Astrocyte of the cerebellum (primary cell): ENCODE measurements around the gene EED.

ENCODE experiments used
- DNase-seq: peaks from one replicate; pipeline ENCODE4 v3.0.0-alpha.2; 2011; ENCODE audit warnings: low read depth
- H3K4me3 ChIP-seq: 2 replicates; pipeline ENCODE4 v1.5.1; 2011; ENCODE audit warnings: mild to moderate bottlenecking, low read depth, low read length, moderate library complexity
- in situ Hi-C: cut with HindIII; loops from 2 replicates; pipeline ENCODE4 v1.10.0; 2017; ENCODE audit warnings: low sequenced_read_pairs
- TF ChIP-seq, protein P1 (sequence below): IDR thresholded peaks from 2 replicates; pipeline ENCODE4 v1.5.1; 2012; ENCODE audit warnings: low read length, low read depth, moderate library complexity, mild to moderate bottlenecking; ENCODE audit errors: missing control alignments

Gene EED

DNA sequence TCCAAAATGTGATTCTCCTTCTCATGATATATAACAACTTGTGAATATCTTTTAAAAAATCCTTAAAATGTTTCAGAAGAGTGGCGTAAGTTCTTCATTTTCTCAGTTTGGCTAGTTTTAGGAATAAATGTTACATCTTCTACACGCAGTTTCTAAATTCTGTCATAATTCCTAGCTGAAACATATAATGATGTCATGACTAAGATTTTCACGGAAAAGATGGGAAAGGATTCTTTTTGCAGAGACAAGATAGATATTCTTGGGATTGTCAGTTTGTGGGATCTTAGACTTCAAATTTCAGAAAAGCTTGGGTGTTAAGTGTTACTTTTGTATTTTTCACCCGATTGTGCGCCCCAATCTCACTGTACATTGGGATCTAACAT is 1.7 kb downstream of the EED start:
- TF ChIP-seq, protein P1, sequence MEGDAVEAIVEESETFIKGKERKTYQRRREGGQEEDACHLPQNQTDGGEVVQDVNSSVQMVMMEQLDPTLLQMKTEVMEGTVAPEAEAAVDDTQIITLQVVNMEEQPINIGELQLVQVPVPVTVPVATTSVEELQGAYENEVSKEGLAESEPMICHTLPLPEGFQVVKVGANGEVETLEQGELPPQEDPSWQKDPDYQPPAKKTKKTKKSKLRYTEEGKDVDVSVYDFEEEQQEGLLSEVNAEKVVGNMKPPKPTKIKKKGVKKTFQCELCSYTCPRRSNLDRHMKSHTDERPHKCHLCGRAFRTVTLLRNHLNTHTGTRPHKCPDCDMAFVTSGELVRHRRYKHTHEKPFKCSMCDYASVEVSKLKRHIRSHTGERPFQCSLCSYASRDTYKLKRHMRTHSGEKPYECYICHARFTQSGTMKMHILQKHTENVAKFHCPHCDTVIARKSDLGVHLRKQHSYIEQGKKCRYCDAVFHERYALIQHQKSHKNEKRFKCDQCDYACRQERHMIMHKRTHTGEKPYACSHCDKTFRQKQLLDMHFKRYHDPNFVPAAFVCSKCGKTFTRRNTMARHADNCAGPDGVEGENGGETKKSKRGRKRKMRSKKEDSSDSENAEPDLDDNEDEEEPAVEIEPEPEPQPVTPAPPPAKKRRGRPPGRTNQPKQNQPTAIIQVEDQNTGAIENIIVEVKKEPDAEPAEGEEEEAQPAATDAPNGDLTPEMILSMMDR: no peak
- in situ Hi-C loops: no loop called here
- DNase-seq: no peak
- H3K4me3 ChIP-seq: peak overlapping the region; percentile 81

- in situ Hi-C loops: no loop called here
- TF ChIP-seq, protein P1: no peak
- DNase-seq: no peak
- no peak overlapping the region for H3K4me3 ChIP-seq
Observed at GRCh38 chr11:86247608-86248007, 3.1 kb downstream of the EED start.

- DNase-seq: no peak
- TF ChIP-seq, protein P1: no peak
- in situ Hi-C loops: no loop called here
- H3K4me3 ChIP-seq: no peak overlapping the region
Observed at GRCh38 chr11:86248609-86249008, 4.1 kb downstream of the EED start.

- DNase-seq: no peak
- in situ Hi-C loops: no loop called here
- H3K4me3 ChIP-seq: no peak overlapping the region
- TF ChIP-seq, protein P1: no peak
Observed at GRCh38 chr11:86249307-86250098, 5.0 kb downstream of the EED start.

DNA sequence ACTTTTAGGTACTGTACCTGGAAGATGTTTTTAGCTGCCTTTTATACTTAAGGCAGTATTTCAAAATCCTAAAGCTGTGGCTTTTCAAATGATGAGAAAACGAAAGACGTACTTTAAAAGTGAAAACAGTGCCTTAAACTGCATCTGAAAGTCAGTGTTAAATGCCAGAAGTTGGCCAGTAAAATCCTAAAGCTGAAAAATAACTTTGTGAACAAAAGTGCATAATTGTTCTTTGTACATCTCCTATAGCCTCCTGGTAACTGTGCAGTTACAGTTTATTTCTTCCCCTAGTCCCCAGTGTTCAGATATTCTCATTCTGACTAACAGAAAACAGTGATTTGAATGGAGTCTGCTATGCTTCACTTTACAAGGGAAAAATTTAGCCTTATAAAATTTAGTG is 6.8 kb downstream of the EED start:
- H3K4me3 ChIP-seq: no peak overlapping the region
- TF ChIP-seq, protein P1: no peak

GRCh38 chr11:86255896-86256295 is 11.3 kb downstream of the EED start:
- in situ Hi-C loops: no loop called here
- DNase-seq: no peak
- TF ChIP-seq, protein P1: no peak
- H3K4me3 ChIP-seq: no peak overlapping the region

More for the DNA sequence above, 6.8 kb downstream of the EED start:
- DNase-seq: no peak
- in situ Hi-C loops: no loop called here

- in situ Hi-C loops: no loop called here
- TF ChIP-seq, protein P1: no peak
- DNase-seq: no peak
- no peak overlapping the region for H3K4me3 ChIP-seq
Observed at GRCh38 chr11:86256608-86257007, 12.1 kb downstream of the EED start.
